Trophoblast cell (in vitro differentiated cells and primary cell): ENCODE measurements around the gene MRPL14.

Source experiments
- DNase-seq, 2 donors: peaks; one replicate each; pipeline ENCODE4 v3.0.0-alpha.2; 2016
- H2AFZ ChIP-seq: 2 replicates; pipeline ENCODE4 v1.6.1; 2013; ENCODE audit warnings: low read length, moderate library complexity, mild to moderate bottlenecking; ENCODE audit not compliant: insufficient read depth, poor library complexity
- H2AK5ac ChIP-seq: 2 replicates; pipeline ENCODE4 v1.6.1; 2013; ENCODE audit warnings: mild to moderate bottlenecking, low read length
- H2BK120ac ChIP-seq: 2 replicates; pipeline ENCODE4 v1.6.1; 2013; ENCODE audit warnings: low read length, mild to moderate bottlenecking, moderate library complexity; ENCODE audit not compliant: insufficient read depth, poor library complexity
- H2BK12ac ChIP-seq: 2 replicates; pipeline ENCODE4 v1.6.1; 2013; ENCODE audit warnings: mild to moderate bottlenecking, low read length, moderate library complexity
- H2BK5ac ChIP-seq: 2 replicates; pipeline ENCODE4 v1.6.1; 2013; ENCODE audit warnings: low read length, low read depth, moderate library complexity, mild to moderate bottlenecking; ENCODE audit not compliant: poor library complexity
- H3K14ac ChIP-seq: 2 replicates; pipeline ENCODE4 v1.6.1; 2013; ENCODE audit warnings: mild to moderate bottlenecking, low read length
- H3K18ac ChIP-seq: 2 replicates; pipeline ENCODE4 v1.6.1; 2013; ENCODE audit warnings: mild to moderate bottlenecking, low read length
- H3K23ac ChIP-seq: 2 replicates; pipeline ENCODE4 v1.6.1; 2013; ENCODE audit warnings: low read length
- H3K27ac ChIP-seq: 2 replicates; pipeline ENCODE4 v1.5.1; 2013; ENCODE audit warnings: low read depth, mild to moderate bottlenecking, inconsistent platforms, low read length, moderate library complexity
- H3K27me3 ChIP-seq: 2 replicates; pipeline ENCODE4 v1.6.1; 2013; ENCODE audit warnings: inconsistent platforms, mild to moderate bottlenecking, low read length, moderate library complexity; ENCODE audit not compliant: insufficient read depth
- H3K36me3 ChIP-seq, 2 experiments: 1 replicate in 1 of 2; 2 replicates in 1 of 2; pipeline ENCODE4 v1.6.1; 2013; ENCODE audit warnings: low read length in 2 of 2, mild to moderate bottlenecking in 2 of 2, moderate library complexity in 1 of 2; ENCODE audit not compliant: insufficient read depth in 2 of 2, control insufficient read depth in 1 of 2
- H3K4ac ChIP-seq: 2 replicates; pipeline ENCODE4 v1.6.1; 2013; ENCODE audit warnings: low read depth, mild to moderate bottlenecking, low read length, moderate library complexity
- H3K4me1 ChIP-seq, 2 experiments: 1 replicate in 1 of 2; 2 replicates in 1 of 2; pipeline ENCODE4 v1.6.1; 2013; ENCODE audit warnings: low read length in 2 of 2, mild to moderate bottlenecking in 2 of 2, moderate library complexity in 1 of 2; ENCODE audit not compliant: insufficient read depth in 2 of 2, control insufficient read depth in 1 of 2
- H3K4me2 ChIP-seq: 2 replicates; pipeline ENCODE4 v1.6.1; 2013; ENCODE audit warnings: inconsistent platforms, mild to moderate bottlenecking, low read length, moderate library complexity
- H3K4me3 ChIP-seq: 2 replicates; pipeline ENCODE4 v1.5.1; 2013; ENCODE audit warnings: mild to moderate bottlenecking, low read depth, low read length, inconsistent platforms
- H3K79me1 ChIP-seq: one replicate; pipeline ENCODE4 v1.6.1; 2013; ENCODE audit warnings: low read length
- H3K79me2 ChIP-seq: 2 replicates; pipeline ENCODE4 v1.6.1; 2013; ENCODE audit warnings: low read length, mild to moderate bottlenecking; ENCODE audit not compliant: control insufficient read depth, insufficient read depth, poor library complexity
- H3K9ac ChIP-seq: 2 replicates; pipeline ENCODE4 v1.6.1; 2013; ENCODE audit warnings: mild to moderate bottlenecking, low read length
- H3K9me3 ChIP-seq: 2 replicates; pipeline ENCODE4 v1.6.1; 2013; ENCODE audit warnings: low read depth, mild to moderate bottlenecking, control low read depth, inconsistent platforms, low read length; ENCODE audit not compliant: insufficient read depth
- H4K12ac ChIP-seq: 2 replicates; pipeline ENCODE4 v1.6.1; 2013; ENCODE audit warnings: low read depth, mild to moderate bottlenecking, low read length, moderate library complexity
- H4K8ac ChIP-seq: 2 replicates; pipeline ENCODE4 v1.6.1; 2013; ENCODE audit warnings: low read depth, mild to moderate bottlenecking, low read length, moderate library complexity
- H4K91ac ChIP-seq: one replicate; pipeline ENCODE4 v1.6.1; 2013; ENCODE audit warnings: low read depth, mild to moderate bottlenecking, low read length, moderate library complexity
- WGBS: extraction: QIAGEN DNeasy Blood & Tissue Kit; methylation state at CpG from one replicate; pipeline ENCODE4 v1.1.7; 2013; ENCODE audit warnings: missing lambda C conversion rate; ENCODE audit not compliant: insufficient read length, insufficient coverage; ENCODE audit errors: extremely low coverage; 5-methylcytosine and 5-hydroxymethylcytosine counted together

Gene MRPL14

GRCh38 chr6:44152109-44152461 lies 24.8 kb upstream of the MRPL14 start:
- Histone ChIP-seq H3K4me3 (no peak overlapping the region), H3K36me3 (peaks cover 35 to 45% of the 10 kb centered on the region in 2 experiments), H3K79me1 (no peaks in the 10 kb centered on the region), H2BK12ac (no peak overlapping the region), H3K18ac (no peak overlapping the region), H2BK120ac (no peak overlapping the region), H3K27me3 (no peaks in the 10 kb centered on the region), H4K91ac (no peak overlapping the region), H3K4me2 (no peak overlapping the region), H4K8ac (no peak overlapping the region), H3K23ac (no peak overlapping the region), H3K4me1 (peaks cover 0 to 9% of the 10 kb centered on the region in 2 experiments), H4K12ac (no peak overlapping the region), H2AK5ac (no peak overlapping the region), H3K14ac (no peak overlapping the region), H3K79me2 (no peaks in the 10 kb centered on the region), H2BK5ac (no peak overlapping the region), H3K27ac (no peak overlapping the region), H3K4ac (no peak overlapping the region), H3K9me3 (no peaks in the 10 kb centered on the region), H3K9ac (no peak overlapping the region), H2AFZ (no peak overlapping the region)
- no peak for DNase-seq
- no CpG with 5 or more reads among the region's 8 CpGs for WGBS

- H3K9me3 ChIP-seq: no peaks in the 10 kb centered on the region
- no peak overlapping the region for H3K4me2 ChIP-seq
- H3K27ac ChIP-seq: no peak overlapping the region
- H4K91ac ChIP-seq: no peak overlapping the region
- no peak overlapping the region for H2AK5ac ChIP-seq
- no peaks in the 10 kb centered on the region for H3K79me1 ChIP-seq
- H2BK12ac ChIP-seq: no peak overlapping the region
- H4K8ac ChIP-seq: no peak overlapping the region
- no peak overlapping the region for H3K4me3 ChIP-seq
- H3K36me3 ChIP-seq: peaks cover 37 to 50% of the 10 kb centered on the region in 2 experiments
- H2BK5ac ChIP-seq: no peak overlapping the region
- no peak overlapping the region for H3K14ac ChIP-seq
- DNase-seq: peak; percentile 89 to 95
- H2AFZ ChIP-seq: no peak overlapping the region
- no peak overlapping the region for H3K23ac ChIP-seq
- peaks cover 0 to 5% of the 10 kb centered on the region in 2 experiments for H3K4me1 ChIP-seq
- H3K18ac ChIP-seq: no peak overlapping the region
- H4K12ac ChIP-seq: no peak overlapping the region
- no peaks in the 10 kb centered on the region for H3K79me2 ChIP-seq
- no peak overlapping the region for H3K9ac ChIP-seq
- no peak overlapping the region for H2BK120ac ChIP-seq
- no peaks in the 10 kb centered on the region for H3K27me3 ChIP-seq
- no CpG with 5 or more reads among the region's 31 CpGs for WGBS
- H3K4ac ChIP-seq: no peak overlapping the region
Observed at GRCh38 chr6:44151348-44152108, 24.3 kb upstream of the MRPL14 start.

- H3K9ac ChIP-seq: no peak overlapping the region
- H3K18ac ChIP-seq: no peak overlapping the region
- no peak overlapping the region for H3K4ac ChIP-seq
- peaks cover 39 to 55% of the 10 kb centered on the region in 2 experiments for H3K36me3 ChIP-seq
- no peak overlapping the region for H4K91ac ChIP-seq
- no peaks in the 10 kb centered on the region for H3K79me1 ChIP-seq
- H3K4me1 ChIP-seq: peaks cover 0 to 4% of the 10 kb centered on the region in 2 experiments
- no peak overlapping the region for H3K27ac ChIP-seq
- H2BK120ac ChIP-seq: no peak overlapping the region
- no peak overlapping the region for H2AK5ac ChIP-seq
- no peaks in the 10 kb centered on the region for H3K79me2 ChIP-seq
- H2BK12ac ChIP-seq: no peak overlapping the region
- no peak for DNase-seq
- no peak overlapping the region for H3K14ac ChIP-seq
- no peak overlapping the region for H3K4me2 ChIP-seq
- H2AFZ ChIP-seq: no peak overlapping the region
- H3K9me3 ChIP-seq: no peaks in the 10 kb centered on the region
- WGBS: no CpG with 5 or more reads among the region's 3 CpGs
- no peak overlapping the region for H3K23ac ChIP-seq
- H2BK5ac ChIP-seq: no peak overlapping the region
- no peak overlapping the region for H3K4me3 ChIP-seq
- H3K27me3 ChIP-seq: no peaks in the 10 kb centered on the region
- H4K8ac ChIP-seq: no peak overlapping the region
- no peak overlapping the region for H4K12ac ChIP-seq
Observed at GRCh38 chr6:44150317-44150917, 23.2 kb upstream of the MRPL14 start.

GRCh38 chr6:44149369-44150012 lies 22.2 kb upstream of the MRPL14 start:
- Histone ChIP-seq H2BK120ac (no peak overlapping the region), H2AFZ (no peak overlapping the region), H3K4me1 (peaks cover 0 to 4% of the 10 kb centered on the region in 2 experiments), H2AK5ac (no peak overlapping the region), H3K27me3 (no peaks in the 10 kb centered on the region), H3K36me3 (peaks cover 39 to 53% of the 10 kb centered on the region in 2 experiments), H3K4me2 (no peak overlapping the region), H3K9me3 (no peaks in the 10 kb centered on the region), H3K23ac (no peak overlapping the region), H3K4me3 (no peak overlapping the region), H2BK5ac (no peak overlapping the region), H3K14ac (no peak overlapping the region), H3K27ac (no peak overlapping the region), H3K4ac (no peak overlapping the region), H3K9ac (no peak overlapping the region), H4K12ac (no peak overlapping the region), H4K8ac (no peak overlapping the region), H2BK12ac (no peak overlapping the region), H3K79me1 (no peaks in the 10 kb centered on the region), H3K18ac (no peak overlapping the region), H3K79me2 (no peaks in the 10 kb centered on the region), H4K91ac (no peak overlapping the region)
- no CpG with 5 or more reads among the region's 7 CpGs for WGBS
- no peak for DNase-seq
